OCI-LY3 (cell line): ENCODE results near the gene KRT33A.
A peak's percentile ranks its signal among the peaks of the same experiment; 100 is the strongest.

Source experiments
- H2AFZ ChIP-seq: fragments of 200-600, 300-600 bp; shearing (Covaris generic); 2 replicates; pipeline ENCODE4 v1.6.0; 2014; ENCODE audit warnings: antibody characterized with exemption, low read depth, low read length
- H3K27ac ChIP-seq: fragments of 200-600, 300-600 bp; sonication (generic); 2 replicates; pipeline ENCODE4 v1.5.1; 2014; ENCODE audit warnings: mild to moderate bottlenecking, low read length, moderate library complexity, mixed read lengths
- H3K27me3 ChIP-seq: fragments of 200-600, 300-600 bp; sonication (generic); 2 replicates; pipeline ENCODE4 v1.6.1; 2014; ENCODE audit warnings: low read depth, low read length, mixed read lengths
- H3K36me3 ChIP-seq: fragments of 200-600, 300-600 bp; sonication (generic); replicated peaks from 2 replicates; pipeline ENCODE3; 2014; ENCODE audit warnings: low read depth, low read length, mixed read lengths
- H3K4me1 ChIP-seq: fragments of 300-600, 200-600 bp; sonication (generic); 2 replicates; pipeline ENCODE4 v1.6.1; 2014; ENCODE audit warnings: low read length, mixed read lengths
- H3K4me2 ChIP-seq: fragments of 200-600, 300-600 bp; sonication (generic); 2 replicates; pipeline ENCODE4 v1.6.1; 2014; ENCODE audit warnings: low read length, mixed read lengths
- H3K4me3 ChIP-seq: fragments of 300-600, 200-600 bp; sonication (generic); 2 replicates; pipeline ENCODE4 v1.5.1; 2014; ENCODE audit warnings: antibody characterized with exemption, mild to moderate bottlenecking, low read length, moderate library complexity
- H3K79me2 ChIP-seq: fragments of 300-600, 200-600 bp; shearing (Covaris generic); 2 replicates; pipeline ENCODE4 v1.6.1; 2014; ENCODE audit warnings: mild to moderate bottlenecking, low read length, mixed read lengths
- H3K9ac ChIP-seq: fragments of 300-600, 200-600 bp; shearing (Covaris generic); 2 replicates; pipeline ENCODE4 v1.6.0; 2014; ENCODE audit warnings: mild to moderate bottlenecking, low read length, moderate library complexity
- H3K9me3 ChIP-seq: fragments of 200-600, 300-600 bp; shearing (Covaris generic); 2 replicates; pipeline ENCODE4 v1.6.1; 2014; ENCODE audit warnings: low read length, mixed read lengths; ENCODE audit not compliant: insufficient read depth
- H4K20me1 ChIP-seq: fragments of 200-600, 300-600 bp; sonication (generic); 2 replicates; pipeline ENCODE4 v1.6.1; 2016; ENCODE audit warnings: low read length, mixed read lengths; ENCODE audit not compliant: insufficient read depth
- CTCF ChIP-seq: fragments of 200-600, 300-600 bp; sonication (generic); IDR thresholded peaks from 2 replicates; pipeline ENCODE4 v1.5.1; 2014; ENCODE audit warnings: antibody characterized with exemption, low read length, low read depth
- EZH2phosphoT487 ChIP-seq: fragments of 200-600 bp; shearing (Covaris generic); IDR thresholded peaks from 2 replicates; pipeline ENCODE4 v1.6.1; 2018; ENCODE audit warnings: antibody characterized with exemption, mixed run types, low read depth

Gene KRT33A

GRCh38 chr17:41325126-41325525, 25.5 kb downstream of the KRT33A start:
- Histone ChIP-seq H3K79me2 (no peaks in the 10 kb centered on the region), H3K4me2 (no peak overlapping the region), H3K4me1 (no peaks in the 10 kb centered on the region), H4K20me1 (no peaks in the 10 kb centered on the region), H3K27me3 (no peaks in the 10 kb centered on the region), H3K9me3 (no peaks in the 10 kb centered on the region), H3K27ac (no peak overlapping the region), H3K4me3 (no peak overlapping the region), H3K36me3 (no peaks in the 10 kb centered on the region), H3K9ac (no peak overlapping the region), H2AFZ (no peak overlapping the region)
- no peak for TF ChIP-seq CTCF
- no peak for TF ChIP-seq EZH2phosphoT487

GRCh38 chr17:41324180-41325075, 26.2 kb downstream of the KRT33A start:
- Histone ChIP-seq H3K27ac (no peak overlapping the region), H3K9me3 (no peaks in the 10 kb centered on the region)

GRCh38 chr17:41322903-41323895, 27.4 kb downstream of the KRT33A start:
- no peak overlapping the region for H3K9ac ChIP-seq
- H3K27me3 ChIP-seq, result no peaks in the 10 kb centered on the region
- no peaks in the 10 kb centered on the region for H4K20me1 ChIP-seq
- H3K4me2 ChIP-seq, result no peak overlapping the region
- H3K27ac ChIP-seq, result no peak overlapping the region
- TF ChIP-seq EZH2phosphoT487, result no peak
- TF ChIP-seq CTCF, result no peak
- no peaks in the 10 kb centered on the region for H3K4me1 ChIP-seq
- H2AFZ ChIP-seq, result no peak overlapping the region
- no peaks in the 10 kb centered on the region for H3K9me3 ChIP-seq
- no peak overlapping the region for H3K4me3 ChIP-seq
- no peaks in the 10 kb centered on the region for H3K36me3 ChIP-seq
- H3K79me2 ChIP-seq, result no peaks in the 10 kb centered on the region

More at GRCh38 chr17:41324180-41325075, 26.2 kb downstream of the KRT33A start:
- Histone ChIP-seq H3K9ac (no peak overlapping the region), H3K36me3 (no peaks in the 10 kb centered on the region), H3K79me2 (no peaks in the 10 kb centered on the region), H3K4me1 (no peaks in the 10 kb centered on the region), H2AFZ (no peak overlapping the region), H3K27me3 (no peaks in the 10 kb centered on the region), H3K4me3 (no peak overlapping the region), H4K20me1 (no peaks in the 10 kb centered on the region), H3K4me2 (no peak overlapping the region)
- TF ChIP-seq EZH2phosphoT487, result no peak
- peak; percentile 30 for TF ChIP-seq CTCF
